NCI-H2029 treated with DMSO at 0.1 percent for 48 hours (cell line): Measurements from ENCODE around the gene ATP2C1.

Source experiments
- DNase-seq: peaks from one replicate; lab custom pipeline; 2025; lab: John Stamatoyannopoulos, UW

ATP2C1 gene

DNA sequence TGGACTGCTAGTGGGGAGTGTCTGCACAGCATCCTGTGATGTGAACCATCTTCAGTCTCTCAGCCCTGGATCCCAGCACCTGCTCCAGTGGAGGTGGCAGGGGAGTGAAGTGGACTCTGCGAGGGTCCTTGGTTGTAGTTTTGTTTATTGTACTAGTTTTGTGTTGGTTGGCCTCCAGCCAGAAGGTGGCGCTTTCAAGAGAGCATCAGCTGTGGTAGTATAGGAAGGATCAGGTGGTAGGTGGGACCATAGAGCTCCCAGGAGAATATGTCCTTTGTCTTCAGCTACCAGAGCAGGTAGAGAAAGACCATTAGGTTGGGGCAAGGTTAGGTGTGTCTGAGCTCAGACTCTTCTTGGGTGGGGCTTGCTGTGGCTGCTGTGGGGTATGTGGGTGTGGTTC, 153.7 kb downstream of the ATP2C1 start:
- no peak for DNase-seq

- DNase-seq: no peak
Observed at GRCh38 chr3:131048030-131048429, 154.1 kb downstream of the ATP2C1 start.

GRCh38 chr3:131050001-131050400, 156.1 kb downstream of the ATP2C1 start:
- no peak for DNase-seq

DNA sequence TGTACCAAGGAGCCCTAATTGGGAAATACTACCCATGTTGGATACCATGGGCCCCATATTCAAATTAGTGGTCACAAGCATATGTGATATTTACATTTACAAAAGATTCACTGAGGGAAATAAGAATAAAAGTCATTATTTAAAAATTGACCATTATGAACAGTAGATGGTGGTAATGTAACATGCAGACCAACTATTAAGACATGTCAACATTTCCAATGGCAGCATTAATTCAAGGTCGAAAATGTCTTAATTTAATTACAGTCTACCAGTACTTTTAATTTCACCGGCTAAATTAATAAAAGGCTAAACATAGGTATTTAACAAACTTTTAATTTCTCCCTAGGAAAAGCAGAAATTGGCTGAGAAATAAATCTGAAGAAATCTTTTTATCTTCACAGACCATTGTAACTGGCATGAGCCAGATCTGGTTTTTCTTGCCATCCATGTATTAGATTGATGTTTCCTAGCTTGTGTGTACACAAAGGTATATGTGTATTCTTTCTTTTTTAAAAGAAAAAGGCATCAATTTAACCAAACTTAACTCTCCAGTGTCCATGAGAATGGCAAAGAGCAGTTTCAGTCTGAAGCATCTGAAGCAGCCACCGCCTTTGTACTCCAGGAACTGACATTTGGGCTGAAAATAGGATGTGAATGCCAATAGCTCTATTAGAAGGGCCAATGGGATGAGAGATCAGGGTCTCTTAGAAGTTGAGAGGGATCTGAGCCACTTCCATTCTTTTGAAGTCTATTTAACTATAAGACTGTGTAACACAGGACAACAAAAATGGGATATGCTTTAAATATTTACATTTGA, 159.4 kb downstream of the ATP2C1 start:
- no peak for DNase-seq
